ENCODE results near the gene CEP135. TPM values are rescaled to one million over a fixed set of nuclear protein-coding genes. Genes with fewer than 3 reads are reported as not detected.

The CEP135 gene
- total RNA-seq, 1 donor from 2014 or later = 8.2 TPM

GRCh38 chr4:55928846-55929245 is 19.9 kb upstream of the CEP135 start:
- peaks cover 9% of the 10 kb centered on the region for H3K4me1 Mint-ChIP-seq (ENCODE audit: low read depth, unreplicated experiment)
- TF ChIP-seq EZH2 (IDR thresholded peaks at IDR 0.05; ENCODE audit: insufficient read depth, low read length) = no peak
- TF ChIP-seq CTCF (IDR thresholded peaks at IDR 0.05; ENCODE audit: insufficient read depth, low read depth, low read length) = no peak
- H3K27me3 ChIP-seq (ENCODE audit: insufficient read depth, low read length) = no peaks in the 10 kb centered on the region
- no peak overlapping the region for H3K4me3 Mint-ChIP-seq (ENCODE audit: unreplicated experiment)
- no peak overlapping the region for H3K4me2 ChIP-seq (ENCODE audit: low read length)
- H3K4me1 ChIP-seq (ENCODE audit: insufficient read depth, low read length) = no peaks in the 10 kb centered on the region
- H3K27me3 Mint-ChIP-seq (ENCODE audit: low read depth, unreplicated experiment) = no peaks in the 10 kb centered on the region
- H3K36me3 Mint-ChIP-seq (ENCODE audit: low read depth, unreplicated experiment) = no peaks in the 10 kb centered on the region
- H4K20me1 ChIP-seq (ENCODE audit: insufficient read depth, low read length) = no peaks in the 10 kb centered on the region
- H3K36me3 ChIP-seq (ENCODE audit: insufficient read depth, low read length) = no peaks in the 10 kb centered on the region
- H3K9me3 ChIP-seq (ENCODE audit: insufficient read depth, low read depth, low read length) = no peaks in the 10 kb centered on the region
- H2AFZ ChIP-seq (ENCODE audit: low read depth, low read length) = no peak overlapping the region
- no peak overlapping the region for H3K9ac ChIP-seq (ENCODE audit: low read length)
- no peak overlapping the region for H3K27ac ChIP-seq (ENCODE audit: low read depth, low read length)
- no peak for DNase-seq (ENCODE audit: low read depth)
- peaks cover under 1% of the 10 kb centered on the region for H3K9me3 Mint-ChIP-seq (ENCODE audit: unreplicated experiment)
- FAIRE-seq = no peak
- no peak overlapping the region for H3K27ac Mint-ChIP-seq (ENCODE audit: unreplicated experiment)
- no peak overlapping the region for H3K4me3 ChIP-seq (ENCODE audit: insufficient read depth, low read depth, low read length)
- H3K79me2 ChIP-seq (ENCODE audit: insufficient read depth, low read length) = no peaks in the 10 kb centered on the region

DNA sequence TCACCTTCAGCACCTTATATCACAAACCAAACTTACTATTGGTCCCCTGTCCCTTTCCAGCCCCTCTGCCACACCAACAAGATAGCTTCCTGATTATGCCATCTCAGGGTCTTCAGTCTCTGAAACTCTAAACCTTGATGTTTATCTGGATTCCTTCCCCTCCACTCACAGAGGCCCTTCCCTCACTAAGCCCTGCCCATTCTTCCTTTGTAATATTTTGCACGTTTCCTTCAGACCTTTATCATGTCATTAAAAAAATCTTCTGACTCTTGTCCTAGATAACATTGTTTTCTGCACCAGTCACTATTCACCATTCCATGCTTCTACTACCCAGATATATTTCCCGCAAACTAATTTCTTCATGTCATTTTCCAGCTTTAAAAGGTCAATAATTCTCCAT is 17.7 kb upstream of the CEP135 start:
- Mint-ChIP-seq H3K4me3 (ENCODE audit: unreplicated experiment) (no peak overlapping the region), H3K27me3 (ENCODE audit: low read depth, unreplicated experiment) (no peaks in the 10 kb centered on the region), H3K9me3 (ENCODE audit: unreplicated experiment) (peaks cover 8% of the 10 kb centered on the region), H3K4me1 (ENCODE audit: low read depth, unreplicated experiment) (peaks cover 9% of the 10 kb centered on the region), H3K36me3 (ENCODE audit: low read depth, unreplicated experiment) (no peaks in the 10 kb centered on the region), H3K27ac (ENCODE audit: unreplicated experiment) (no peak overlapping the region)
- Histone ChIP-seq H3K27me3 (ENCODE audit: insufficient read depth, low read length) (no peaks in the 10 kb centered on the region), H3K36me3 (ENCODE audit: insufficient read depth, low read length) (no peaks in the 10 kb centered on the region), H3K4me1 (ENCODE audit: insufficient read depth, low read length) (no peaks in the 10 kb centered on the region), H3K27ac (ENCODE audit: low read depth, low read length) (no peak overlapping the region), H3K9ac (ENCODE audit: low read length) (no peak overlapping the region), H2AFZ (ENCODE audit: low read depth, low read length) (no peak overlapping the region), H3K9me3 (ENCODE audit: insufficient read depth, low read depth, low read length) (no peaks in the 10 kb centered on the region), H3K4me3 (ENCODE audit: insufficient read depth, low read depth, low read length) (no peak overlapping the region), H3K79me2 (ENCODE audit: insufficient read depth, low read length) (no peaks in the 10 kb centered on the region), H3K4me2 (ENCODE audit: low read length) (no peak overlapping the region), H4K20me1 (ENCODE audit: insufficient read depth, low read length) (no peaks in the 10 kb centered on the region)
- FAIRE-seq (no peak), DNase-seq (ENCODE audit: low read depth) (no peak)
- TF ChIP-seq EZH2 (IDR thresholded peaks at IDR 0.05; ENCODE audit: insufficient read depth, low read length) (no peak), CTCF (IDR thresholded peaks at IDR 0.05; ENCODE audit: insufficient read depth, low read depth, low read length) (no peak)

DNA sequence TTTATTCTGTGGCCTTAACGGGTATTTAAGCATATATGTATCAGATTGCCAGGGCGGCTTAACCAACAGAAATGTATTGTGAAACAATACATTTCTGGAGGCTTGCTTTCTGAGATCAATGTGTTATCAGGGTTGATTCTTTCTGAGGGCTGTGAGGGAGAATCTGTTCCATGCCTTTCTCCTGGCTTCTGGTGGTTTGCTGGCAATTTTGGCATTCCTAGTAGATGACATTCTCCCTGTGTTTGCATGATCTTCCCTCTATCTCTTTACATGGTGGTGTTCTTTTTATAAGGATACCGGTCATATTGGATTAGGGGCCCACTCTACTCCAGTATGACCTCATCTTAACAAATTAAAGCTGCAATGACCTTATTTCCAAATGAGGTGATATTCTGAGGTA is 16.9 kb upstream of the CEP135 start:
- Histone ChIP-seq H3K27ac (ENCODE audit: low read depth, low read length) (no peak overlapping the region), H2AFZ (ENCODE audit: low read depth, low read length) (no peak overlapping the region), H3K36me3 (ENCODE audit: insufficient read depth, low read length) (no peaks in the 10 kb centered on the region), H3K27me3 (ENCODE audit: insufficient read depth, low read length) (no peaks in the 10 kb centered on the region), H4K20me1 (ENCODE audit: insufficient read depth, low read length) (no peaks in the 10 kb centered on the region), H3K79me2 (ENCODE audit: insufficient read depth, low read length) (no peaks in the 10 kb centered on the region), H3K9me3 (ENCODE audit: insufficient read depth, low read depth, low read length) (no peaks in the 10 kb centered on the region), H3K9ac (ENCODE audit: low read length) (no peak overlapping the region), H3K4me1 (ENCODE audit: insufficient read depth, low read length) (no peaks in the 10 kb centered on the region), H3K4me2 (ENCODE audit: low read length) (peak overlapping the region; percentile 29), H3K4me3 (ENCODE audit: insufficient read depth, low read depth, low read length) (no peak overlapping the region)
- H3K4me3 Mint-ChIP-seq (ENCODE audit: unreplicated experiment) = no peak overlapping the region
- no peaks in the 10 kb centered on the region for H3K27me3 Mint-ChIP-seq (ENCODE audit: low read depth, unreplicated experiment)
- peak; percentile 20 for FAIRE-seq
- TF ChIP-seq CTCF (IDR thresholded peaks at IDR 0.05; ENCODE audit: insufficient read depth, low read depth, low read length) (no peak), EZH2 (IDR thresholded peaks at IDR 0.05; ENCODE audit: insufficient read depth, low read length) (no peak)
- no peak overlapping the region for H3K27ac Mint-ChIP-seq (ENCODE audit: unreplicated experiment)
- H3K4me1 Mint-ChIP-seq (ENCODE audit: low read depth, unreplicated experiment) = peaks cover 9% of the 10 kb centered on the region
- DNase-seq (ENCODE audit: low read depth) = peak; percentile 41
- no peaks in the 10 kb centered on the region for H3K36me3 Mint-ChIP-seq (ENCODE audit: low read depth, unreplicated experiment)
- H3K9me3 Mint-ChIP-seq (ENCODE audit: unreplicated experiment) = peaks cover 12% of the 10 kb centered on the region

Data from astrocyte (in vitro differentiated cells and primary cell).